Measurements from ENCODE around the gene KRT2. TPM values are rescaled to one million over a fixed set of nuclear protein-coding genes. Genes with fewer than 3 reads are reported as not detected.

Gene KRT2
- total RNA-seq, 1 experiment from 2014 or later: not detected

DNA sequence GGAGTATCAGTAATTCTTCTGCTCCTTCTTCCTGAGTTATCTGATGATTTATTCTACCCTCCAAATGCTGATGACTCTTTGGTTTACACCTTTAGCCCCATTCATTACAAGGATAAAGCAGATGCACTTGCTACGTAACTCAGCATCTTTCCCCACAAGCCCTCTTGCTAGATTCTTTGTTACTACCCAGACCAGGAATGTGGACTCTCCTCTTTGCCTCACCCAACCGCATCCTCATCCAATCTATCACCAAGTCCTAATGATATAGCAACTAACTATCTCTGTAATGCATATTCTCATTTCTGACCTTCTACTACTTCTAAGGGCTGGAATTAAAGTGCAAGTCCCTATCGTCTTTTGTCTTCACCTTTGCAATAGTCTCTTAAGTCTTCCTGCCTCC lies 18.9 kb upstream of the KRT2 start (continued):
- no peak for TF ChIP-seq OVOL2 (CRISPR knock-in tag; IDR thresholded peaks at IDR 0.05; ENCODE audit: borderline replicate concordance)
- TF ChIP-seq NFE2L1 (CRISPR knock-in tag; IDR thresholded peaks at IDR 0.05): no peak
- TF ChIP-seq GTF2I (CRISPR knock-in tag; conservative IDR thresholded peaks at IDR 0.05): no peak
- TF ChIP-seq, protein P1, sequence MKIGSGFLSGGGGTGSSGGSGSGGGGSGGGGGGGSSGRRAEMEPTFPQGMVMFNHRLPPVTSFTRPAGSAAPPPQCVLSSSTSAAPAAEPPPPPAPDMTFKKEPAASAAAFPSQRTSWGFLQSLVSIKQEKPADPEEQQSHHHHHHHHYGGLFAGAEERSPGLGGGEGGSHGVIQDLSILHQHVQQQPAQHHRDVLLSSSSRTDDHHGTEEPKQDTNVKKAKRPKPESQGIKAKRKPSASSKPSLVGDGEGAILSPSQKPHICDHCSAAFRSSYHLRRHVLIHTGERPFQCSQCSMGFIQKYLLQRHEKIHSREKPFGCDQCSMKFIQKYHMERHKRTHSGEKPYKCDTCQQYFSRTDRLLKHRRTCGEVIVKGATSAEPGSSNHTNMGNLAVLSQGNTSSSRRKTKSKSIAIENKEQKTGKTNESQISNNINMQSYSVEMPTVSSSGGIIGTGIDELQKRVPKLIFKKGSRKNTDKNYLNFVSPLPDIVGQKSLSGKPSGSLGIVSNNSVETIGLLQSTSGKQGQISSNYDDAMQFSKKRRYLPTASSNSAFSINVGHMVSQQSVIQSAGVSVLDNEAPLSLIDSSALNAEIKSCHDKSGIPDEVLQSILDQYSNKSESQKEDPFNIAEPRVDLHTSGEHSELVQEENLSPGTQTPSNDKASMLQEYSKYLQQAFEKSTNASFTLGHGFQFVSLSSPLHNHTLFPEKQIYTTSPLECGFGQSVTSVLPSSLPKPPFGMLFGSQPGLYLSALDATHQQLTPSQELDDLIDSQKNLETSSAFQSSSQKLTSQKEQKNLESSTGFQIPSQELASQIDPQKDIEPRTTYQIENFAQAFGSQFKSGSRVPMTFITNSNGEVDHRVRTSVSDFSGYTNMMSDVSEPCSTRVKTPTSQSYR (CRISPR knock-in tag; IDR thresholded peaks at IDR 0.05): no peak
- no peak for TF ChIP-seq CTCF (IDR thresholded peaks at IDR 0.05)
- no peak for TF ChIP-seq USF1 (CRISPR knock-in tag; IDR thresholded peaks at IDR 0.05)

GRCh38 chr12:52670506-52670905 lies 18.5 kb upstream of the KRT2 start:
- no peaks in the 10 kb centered on the region for H3K36me3 Mint-ChIP-seq
- no peaks in the 10 kb centered on the region for H3K4me1 Mint-ChIP-seq
- TF ChIP-seq AFF4 (CRISPR knock-in tag; IDR thresholded peaks at IDR 0.05; ENCODE audit: borderline replicate concordance): no peak
- no peak for TF ChIP-seq ZBTB21 (CRISPR knock-in tag; IDR thresholded peaks at IDR 0.05; ENCODE audit: borderline replicate concordance)
- no peak for TF ChIP-seq CTCF (IDR thresholded peaks at IDR 0.05)
- no peak for TF ChIP-seq PREB (CRISPR knock-in tag; IDR thresholded peaks at IDR 0.05; ENCODE audit: borderline replicate concordance)
- no peak for TF ChIP-seq ZNF532 (CRISPR knock-in tag; IDR thresholded peaks at IDR 0.05; ENCODE audit: borderline replicate concordance)
- TF ChIP-seq GTF2I (CRISPR knock-in tag; conservative IDR thresholded peaks at IDR 0.05): no peak
- TF ChIP-seq ZNF671 (CRISPR knock-in tag; IDR thresholded peaks at IDR 0.05): no peak
- no peak for TF ChIP-seq HMGA2 (CRISPR knock-in tag; IDR thresholded peaks at IDR 0.05)
- TF ChIP-seq, protein P2, sequence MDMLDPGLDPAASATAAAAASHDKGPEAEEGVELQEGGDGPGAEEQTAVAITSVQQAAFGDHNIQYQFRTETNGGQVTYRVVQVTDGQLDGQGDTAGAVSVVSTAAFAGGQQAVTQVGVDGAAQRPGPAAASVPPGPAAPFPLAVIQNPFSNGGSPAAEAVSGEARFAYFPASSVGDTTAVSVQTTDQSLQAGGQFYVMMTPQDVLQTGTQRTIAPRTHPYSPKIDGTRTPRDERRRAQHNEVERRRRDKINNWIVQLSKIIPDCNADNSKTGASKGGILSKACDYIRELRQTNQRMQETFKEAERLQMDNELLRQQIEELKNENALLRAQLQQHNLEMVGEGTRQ (CRISPR knock-in tag; IDR thresholded peaks at IDR 0.05): no peak
- no peak for TF ChIP-seq ATF1 (CRISPR knock-in tag; IDR thresholded peaks at IDR 0.05)
- no peak for TF ChIP-seq NFE2L1 (CRISPR knock-in tag; IDR thresholded peaks at IDR 0.05)
- no peak for TF ChIP-seq JAZF1 (CRISPR knock-in tag; IDR thresholded peaks at IDR 0.05)

More at GRCh38 chr12:52670506-52670905, 18.5 kb upstream of the KRT2 start:
- Mint-ChIP-seq H3K27me3 (ENCODE audit: low read depth) (peaks cover 2% of the 10 kb centered on the region; the same call in 1 of the 2 replicates), H3K9me3 (no peaks in the 10 kb centered on the region), H3K27ac (no peak overlapping the region), H3K4me3 (no peak overlapping the region)
- no peak for ATAC-seq
- ChIA-PET POLR2A (no interaction called here), CTCF (no interaction called here)
- no peak for DNase-seq (ENCODE audit: low spot score)
